ENCODE measurements around the gene TRPV3.

- TF ChIP-seq CTCF (IDR thresholded peaks at IDR 0.05), result no peak
- no peak for TF ChIP-seq POLR2A (IDR thresholded peaks at IDR 0.05)
Measured at GRCh38 chr17:3556239-3556915, 1.2 kb downstream of the TRPV3 start.
